Measurements from ENCODE around the gene FBXW8.

DNA sequence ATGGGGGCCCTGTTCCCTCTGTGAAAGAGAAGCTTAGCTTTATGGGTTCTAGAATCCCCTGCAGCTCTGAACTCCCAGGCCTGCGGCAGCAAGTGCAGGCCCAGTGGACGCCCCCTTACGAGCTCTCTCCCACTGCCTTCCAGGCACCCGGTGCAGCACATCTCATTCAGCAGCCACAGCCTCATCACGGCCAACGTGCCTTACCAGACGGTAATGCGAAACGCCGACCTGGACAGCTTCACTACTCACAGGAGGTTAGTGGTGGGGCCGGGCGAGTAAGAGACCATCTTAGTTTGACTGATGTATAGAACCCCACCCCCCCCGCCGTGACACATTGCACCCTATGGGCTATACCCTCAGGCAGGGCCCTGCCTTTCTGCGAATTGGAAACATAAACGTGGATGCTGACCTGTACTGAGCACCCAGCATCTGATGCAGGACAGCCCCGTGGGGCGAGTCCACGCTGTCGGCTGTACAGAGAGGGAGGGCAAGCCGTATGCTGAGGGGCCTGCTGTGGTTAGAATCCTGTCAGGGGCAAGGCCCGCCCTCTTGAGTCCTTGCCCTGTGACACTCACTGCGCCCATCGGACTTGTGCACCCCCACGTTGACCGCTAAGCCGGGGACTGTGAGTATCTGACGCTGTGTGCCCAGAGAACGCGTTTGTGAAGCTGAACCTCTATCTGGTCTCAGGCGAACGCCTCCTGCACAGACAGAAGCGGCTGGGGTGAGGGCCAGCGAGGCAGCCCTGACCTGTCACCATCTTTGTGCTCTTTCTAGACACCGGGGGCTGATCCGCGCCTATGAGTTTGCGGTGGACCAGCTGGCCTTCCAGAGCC is 116.7 kb downstream of the FBXW8 start:
- TF ChIP-seq, protein P1, sequence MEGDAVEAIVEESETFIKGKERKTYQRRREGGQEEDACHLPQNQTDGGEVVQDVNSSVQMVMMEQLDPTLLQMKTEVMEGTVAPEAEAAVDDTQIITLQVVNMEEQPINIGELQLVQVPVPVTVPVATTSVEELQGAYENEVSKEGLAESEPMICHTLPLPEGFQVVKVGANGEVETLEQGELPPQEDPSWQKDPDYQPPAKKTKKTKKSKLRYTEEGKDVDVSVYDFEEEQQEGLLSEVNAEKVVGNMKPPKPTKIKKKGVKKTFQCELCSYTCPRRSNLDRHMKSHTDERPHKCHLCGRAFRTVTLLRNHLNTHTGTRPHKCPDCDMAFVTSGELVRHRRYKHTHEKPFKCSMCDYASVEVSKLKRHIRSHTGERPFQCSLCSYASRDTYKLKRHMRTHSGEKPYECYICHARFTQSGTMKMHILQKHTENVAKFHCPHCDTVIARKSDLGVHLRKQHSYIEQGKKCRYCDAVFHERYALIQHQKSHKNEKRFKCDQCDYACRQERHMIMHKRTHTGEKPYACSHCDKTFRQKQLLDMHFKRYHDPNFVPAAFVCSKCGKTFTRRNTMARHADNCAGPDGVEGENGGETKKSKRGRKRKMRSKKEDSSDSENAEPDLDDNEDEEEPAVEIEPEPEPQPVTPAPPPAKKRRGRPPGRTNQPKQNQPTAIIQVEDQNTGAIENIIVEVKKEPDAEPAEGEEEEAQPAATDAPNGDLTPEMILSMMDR (IDR thresholded peaks at IDR 0.05; ENCODE audit: low read depth, low read length, poor library complexity, severe bottlenecking): no peak
- no peak for TF ChIP-seq EZH2phosphoT487 (IDR thresholded peaks at IDR 0.05; ENCODE audit: borderline replicate concordance, low read length)
